Myocyte (in vitro differentiated cells): Measurements from ENCODE around the gene CEP131. TPM values are rescaled to one million over a fixed set of nuclear protein-coding genes. Genes with fewer than 3 reads are reported as not detected.

Experiments
- DNase-seq: peaks from one replicate; pipeline ENCODE4 v3.0.0-alpha.2; 2012; ENCODE audit warnings: low read depth
- total RNA-seq: library from RNA; depleted of rRNA; stranded (reverse); fragments of >200 nt; gene quantifications from 2 replicates; pipeline ENCODE4 v1.2.3, GENCODE V29; 2014

CEP131 gene
- total RNA-seq, 1 donor from 2014 or later, result 5.8 TPM

DNA sequence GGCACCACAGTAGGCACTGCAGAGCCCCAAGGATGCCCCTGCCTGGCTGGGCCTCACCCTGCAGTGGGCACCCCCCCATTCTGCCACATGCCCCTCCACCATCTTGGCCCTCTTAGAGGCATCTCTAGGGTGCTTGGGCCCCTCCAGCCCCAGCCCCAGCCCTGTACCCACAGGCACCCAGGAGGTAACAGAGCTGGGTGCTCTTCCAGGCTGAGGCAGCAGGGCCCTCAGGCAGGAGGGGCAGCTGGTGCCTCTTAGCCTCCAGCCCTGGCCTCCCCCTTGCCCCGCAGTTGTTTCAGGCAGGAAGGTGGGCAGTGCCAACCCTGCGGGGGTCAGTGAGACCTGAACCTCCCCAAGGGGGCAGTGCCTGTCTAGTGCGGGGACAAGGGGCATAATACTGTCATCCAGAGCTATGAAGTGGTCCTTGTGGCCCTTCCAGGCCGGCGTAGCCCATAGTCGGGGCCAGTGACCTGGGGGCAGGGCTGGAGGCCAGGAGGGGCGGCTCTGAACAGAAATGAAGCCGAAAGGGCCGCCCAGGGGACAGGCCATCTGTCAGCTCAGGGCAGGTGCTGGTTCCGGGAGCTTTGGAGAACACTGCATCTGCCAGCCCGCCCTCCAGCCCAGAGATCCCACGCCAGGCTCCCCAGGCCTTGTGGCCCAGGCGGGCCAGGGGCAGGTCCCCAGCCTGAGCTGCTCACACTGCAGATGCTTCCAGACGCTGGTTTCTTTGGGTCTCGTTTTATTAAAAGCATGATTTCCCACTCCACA lies 51.9 kb downstream of the CEP131 start:
- DNase-seq, result peak; percentile 56

DNA sequence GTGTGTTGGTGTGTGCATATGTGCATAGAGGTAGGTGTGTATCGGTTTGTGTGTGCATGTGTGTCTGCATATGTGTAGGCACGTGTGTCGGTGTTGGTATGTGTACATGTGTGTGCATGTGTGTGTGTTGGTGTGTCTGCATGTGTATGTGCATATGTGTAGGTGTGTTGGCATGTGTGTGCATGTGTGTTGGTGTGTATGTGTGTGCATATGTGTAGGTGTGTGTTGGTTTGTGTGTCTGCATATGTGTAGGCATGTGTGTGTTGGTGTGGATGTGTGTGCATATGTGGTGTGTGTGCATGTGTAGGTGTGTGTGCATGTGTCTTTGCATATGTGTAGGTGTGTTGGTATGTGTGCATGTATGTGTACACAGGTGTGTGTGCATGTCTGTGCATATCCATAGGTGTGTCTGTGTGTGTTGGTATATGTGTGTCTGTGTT lies 52.9 kb downstream of the CEP131 start:
- DNase-seq, result no peak

DNA sequence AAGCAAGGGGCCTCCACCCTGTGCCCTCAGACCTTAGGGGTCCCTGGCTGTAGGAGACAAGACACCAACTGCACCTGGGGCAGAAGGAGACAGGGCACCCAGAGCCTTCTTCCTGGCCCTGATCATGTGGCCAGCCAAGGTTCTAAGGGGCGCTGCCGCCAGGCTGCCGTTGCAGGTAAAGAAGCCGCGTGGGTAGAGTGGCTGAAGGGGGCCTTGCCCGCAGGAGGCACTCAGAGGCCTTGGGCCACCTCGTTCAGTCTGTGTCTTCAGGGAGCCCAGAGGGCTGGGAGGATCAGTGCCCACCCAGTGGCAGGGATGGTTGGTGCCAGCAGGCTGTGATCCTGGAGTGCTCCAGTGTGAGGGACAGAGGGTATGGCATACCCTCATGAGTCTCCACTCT lies 55.1 kb downstream of the CEP131 start:
- no peak for DNase-seq

- DNase-seq, result no peak
These were observed 55.6 kb downstream of the CEP131 start for GRCh38 chr17:81167194-81167524.

DNA sequence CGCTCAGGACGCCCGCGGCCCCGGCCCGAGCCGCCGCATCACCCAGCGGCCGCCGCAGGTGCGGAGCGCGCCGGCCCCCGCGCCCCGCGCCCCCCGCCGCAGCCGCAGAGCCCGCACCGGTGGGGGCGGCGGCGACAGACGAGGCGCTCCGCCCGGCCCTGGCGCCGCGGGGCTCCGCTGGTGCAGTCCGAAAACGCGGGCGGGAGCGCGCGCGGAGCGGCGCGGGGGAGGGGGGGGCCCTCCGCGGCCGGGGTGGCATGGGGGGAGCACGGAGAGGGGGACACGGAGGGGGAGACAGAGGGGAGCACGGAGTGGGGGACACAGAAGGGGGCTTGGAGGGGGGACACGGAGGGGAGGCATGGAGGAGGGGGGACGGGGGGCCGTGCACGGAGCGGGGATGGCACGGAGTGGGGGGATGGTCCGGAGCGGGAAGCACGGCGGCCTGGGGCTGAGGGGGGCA lies 56.7 kb downstream of the CEP131 start, which contains the start of gene AATK:
Gene AATK (minus strand): TSS at position 189 of the 460 bp plus-strand sequence. CDS start 229 bp downstream, outside the sequence.
- no peak for DNase-seq

DNA sequence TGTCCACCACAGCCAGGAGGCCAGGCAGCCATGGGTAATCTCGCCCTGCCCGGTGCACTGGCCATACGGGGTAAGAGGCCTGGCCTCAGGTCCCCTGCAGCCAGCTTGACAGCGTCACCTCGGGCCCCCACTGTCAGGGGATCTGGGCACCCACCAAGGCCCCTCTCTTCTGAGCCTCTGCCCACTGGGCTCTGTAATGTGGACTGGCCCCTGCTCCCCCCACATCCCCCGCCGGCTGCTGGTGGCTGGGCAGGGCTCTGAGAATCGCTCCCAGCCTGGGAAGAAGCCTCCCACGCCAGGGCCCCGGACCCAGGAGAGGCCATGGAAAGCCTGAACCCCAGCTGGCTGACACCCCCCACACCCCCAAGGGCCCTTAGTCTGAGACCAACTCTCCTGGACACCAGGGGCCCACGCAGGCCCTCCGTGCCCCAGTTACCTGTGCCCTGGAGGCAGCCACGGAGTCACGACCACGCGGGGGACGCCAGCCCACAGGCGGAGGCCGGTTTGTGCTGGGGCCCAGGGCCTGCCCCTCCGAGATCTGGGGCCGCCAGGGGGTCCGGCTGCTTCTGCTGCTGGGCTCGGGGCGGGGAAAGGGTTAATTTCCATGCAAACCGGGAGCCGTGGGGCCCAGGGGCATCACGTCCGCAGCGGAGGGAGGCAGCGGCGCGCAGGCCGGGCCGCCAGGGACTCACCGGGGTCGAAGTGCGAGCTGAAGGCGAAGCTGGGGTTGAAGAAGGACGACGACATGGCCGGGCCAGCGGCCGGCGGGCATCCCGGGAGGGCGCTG lies 57.3 kb downstream of the CEP131 start, which contains the start of gene PVALEF:
Gene PVALEF (plus strand): TSS at position 262 of the 787 bp plus-strand sequence. CDS start 15,720 bp downstream, outside the sequence.
- DNase-seq, result no peak

GRCh38 chr17:81164371-81165245 lies 58.2 kb downstream of the CEP131 start:
- no peak for DNase-seq

DNA sequence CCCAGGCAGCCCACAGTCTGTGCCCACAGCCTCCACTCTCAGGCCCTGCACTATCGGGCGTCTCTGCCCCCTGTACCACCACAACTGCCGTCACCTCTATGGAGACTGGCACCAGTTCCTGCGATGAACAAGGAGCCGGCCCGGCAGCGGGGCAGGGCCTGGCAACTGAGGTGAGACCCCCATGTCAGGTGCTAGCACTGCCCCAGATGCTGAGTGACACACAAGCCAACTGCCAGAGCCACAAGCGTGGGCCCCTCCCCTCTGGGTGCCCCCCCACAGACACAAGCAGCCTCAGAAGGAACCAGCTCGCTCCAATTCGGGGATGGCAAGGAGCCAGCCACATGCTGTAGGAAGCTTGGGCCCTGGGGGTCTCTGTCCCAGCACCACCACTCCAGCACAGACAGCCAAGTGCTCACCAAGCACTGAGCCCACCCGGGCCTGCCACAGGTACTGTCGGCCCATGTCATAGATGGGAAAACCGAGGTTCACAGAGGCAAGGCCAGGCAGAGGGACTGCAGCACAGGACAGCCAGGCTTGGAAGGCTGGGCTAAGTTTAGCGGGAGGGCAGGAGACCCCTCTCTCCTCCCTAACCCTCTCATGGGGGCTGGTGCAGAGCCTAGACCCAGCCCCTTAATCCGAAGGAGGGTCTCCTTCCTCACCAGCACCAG lies 58.9 kb downstream of the CEP131 start:
- no peak for DNase-seq

GRCh38 chr17:81163051-81163695 lies 59.6 kb downstream of the CEP131 start:
- no peak for DNase-seq

DNA sequence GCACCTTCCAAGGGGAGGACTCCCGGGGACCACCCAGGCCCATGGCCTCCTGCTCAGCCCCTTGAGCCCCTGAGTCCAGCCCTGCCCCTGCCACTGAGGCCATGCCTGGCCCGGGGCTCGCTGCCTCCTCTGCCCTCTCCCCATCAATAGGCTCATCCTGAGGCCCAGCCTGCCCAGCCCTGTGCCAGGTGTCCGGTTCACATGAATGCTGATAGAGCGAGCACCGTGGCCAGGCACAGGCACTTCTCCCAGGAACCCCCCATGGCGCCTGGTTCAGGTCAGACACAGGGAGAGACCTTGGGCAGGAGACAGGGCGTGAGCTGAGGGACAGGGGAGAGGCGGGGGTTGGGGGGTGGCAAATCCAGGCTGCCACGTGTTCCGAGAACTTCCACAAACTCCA lies 60.3 kb downstream of the CEP131 start:
- no peak for DNase-seq

DNA sequence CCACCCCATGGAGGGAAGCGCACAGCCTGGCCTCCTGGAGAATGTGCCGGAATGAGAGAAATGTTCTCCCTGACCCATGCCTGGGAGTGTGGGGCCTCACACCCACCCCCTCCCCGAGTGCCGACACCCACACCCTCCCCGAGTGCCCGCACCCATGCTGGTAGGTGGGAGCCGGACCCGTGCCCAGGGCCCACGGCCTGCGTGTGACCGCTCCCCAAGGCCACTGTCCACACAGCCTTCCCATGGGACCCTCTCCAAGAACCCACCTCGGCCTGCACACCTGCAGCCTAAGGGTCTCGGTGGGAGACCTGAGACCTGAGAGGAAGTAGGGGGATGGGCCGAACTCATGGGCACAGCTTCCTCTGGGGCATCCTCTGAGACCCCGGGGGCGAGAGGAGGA lies 60.8 kb downstream of the CEP131 start:
- DNase-seq, result no peak

DNA sequence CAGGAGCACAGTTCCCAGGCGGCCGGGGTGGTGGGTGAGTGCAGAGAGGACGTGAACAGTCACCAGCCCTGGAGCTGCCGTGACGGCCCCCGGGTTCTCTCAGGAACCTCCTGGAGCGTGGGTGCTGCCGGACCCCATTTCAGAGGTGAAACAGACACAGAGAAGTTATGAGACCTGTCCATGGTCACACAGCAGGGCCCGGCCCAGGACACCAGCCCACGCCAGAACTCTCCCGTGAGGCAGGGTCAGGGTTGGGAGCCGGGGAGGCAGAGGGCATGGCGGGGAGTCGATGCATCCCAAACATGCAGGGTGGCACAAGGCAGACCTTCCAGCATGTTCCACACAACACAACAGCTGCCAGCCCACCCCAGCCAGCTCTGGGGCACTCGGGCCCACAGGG lies 61.2 kb downstream of the CEP131 start:
- DNase-seq, result no peak

DNA sequence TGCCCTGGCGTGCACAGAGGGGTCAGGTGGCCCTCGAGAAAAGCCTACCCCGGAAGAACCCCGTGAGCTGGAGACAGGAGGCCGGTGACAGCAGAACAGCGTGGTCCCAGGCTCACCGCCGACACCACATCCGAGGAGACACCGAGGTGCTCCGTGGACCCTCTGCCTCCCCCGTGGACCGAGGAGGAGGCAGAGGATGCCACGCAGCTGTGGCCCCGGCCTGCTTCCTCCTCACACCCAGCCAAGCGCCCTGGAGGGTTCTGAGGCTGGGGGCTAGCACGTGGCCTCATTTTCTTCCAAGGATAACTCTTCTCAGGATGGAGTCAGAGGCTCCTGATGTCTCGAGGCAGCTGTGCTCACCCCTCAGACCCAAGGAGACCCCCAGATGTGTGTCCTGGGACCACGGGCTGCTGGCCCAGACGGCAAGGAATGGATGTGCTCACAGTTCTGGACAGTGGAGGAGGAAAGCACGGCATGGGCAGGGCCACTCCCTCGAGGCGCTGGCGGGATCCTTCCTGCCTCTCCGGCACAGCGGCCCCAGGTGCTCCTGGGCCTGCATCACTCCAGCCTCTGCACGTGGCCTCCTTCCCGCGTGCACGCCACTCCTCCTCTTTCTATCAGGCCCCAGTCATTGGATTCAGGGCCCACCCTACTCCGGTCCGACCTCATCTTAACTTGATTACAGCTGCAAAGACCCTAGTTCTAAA lies 61.9 kb downstream of the CEP131 start:
- no peak for DNase-seq

DNA sequence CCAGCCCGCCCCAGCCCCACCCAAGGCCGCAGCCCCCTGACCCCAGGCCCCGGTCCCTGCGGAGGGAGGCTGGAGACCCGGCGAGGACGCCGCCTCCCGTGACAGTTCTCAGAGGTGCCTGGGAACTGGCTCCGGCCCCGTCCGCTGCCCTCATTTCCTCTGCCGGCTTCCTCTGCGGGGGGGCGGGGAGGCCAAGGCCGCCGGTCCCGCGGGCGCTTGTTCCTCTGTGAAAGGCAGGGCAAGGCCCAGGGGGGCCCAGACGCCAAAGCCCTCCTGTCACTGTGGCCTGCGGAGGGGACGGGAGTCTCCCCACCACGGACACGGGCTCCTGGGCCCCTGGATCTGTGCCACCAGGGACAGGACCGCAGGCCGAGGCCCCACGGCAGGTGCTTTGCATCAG lies 62.5 kb downstream of the CEP131 start:
- no peak for DNase-seq

DNA sequence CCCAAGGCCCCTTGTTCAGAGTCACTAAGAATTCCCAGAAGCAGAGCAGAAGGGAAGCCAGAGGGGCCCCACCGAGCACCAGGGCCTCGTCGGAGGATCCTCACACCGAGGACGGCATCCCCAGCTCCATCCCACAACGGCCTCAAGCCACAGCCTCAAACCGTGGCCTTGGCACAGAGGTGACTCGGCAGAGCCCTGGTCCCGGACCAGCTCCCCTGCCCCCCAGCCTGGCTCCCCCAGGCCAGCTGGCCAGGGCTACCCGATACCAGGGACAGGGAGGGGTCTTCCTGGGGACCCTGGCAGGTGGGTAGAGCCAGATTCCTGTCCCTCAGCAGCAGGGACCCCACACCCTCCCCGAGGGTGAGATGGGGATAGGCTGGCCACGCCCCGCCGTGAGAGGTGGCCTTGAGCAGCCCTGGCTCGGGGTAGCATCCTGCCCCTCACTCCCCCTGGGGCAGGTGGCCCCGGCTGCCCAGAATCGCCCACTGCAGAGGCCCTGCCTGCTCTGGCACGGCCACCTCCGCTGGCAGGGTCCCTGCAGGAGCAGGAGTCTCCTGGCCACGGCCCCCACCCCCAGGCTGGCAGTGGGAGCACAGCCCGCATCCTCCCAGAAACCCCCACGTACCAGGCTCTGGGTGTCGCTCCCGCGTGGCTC lies 63.0 kb downstream of the CEP131 start:
- DNase-seq, result no peak

GRCh38 chr17:81158688-81159590 lies 63.8 kb downstream of the CEP131 start:
- DNase-seq, result no peak

GRCh38 chr17:81157848-81158687 lies 64.7 kb downstream of the CEP131 start:
- DNase-seq, result no peak
